Heart right ventricle (tissue), 16 donors: ENCODE measurements around the gene UBTF. TPM values are rescaled to one million over a fixed set of nuclear protein-coding genes. Genes with fewer than 3 reads are reported as not detected.

Source experiments
- ATAC-seq, 8 donors: fragments of 200-7000 bp; cut with Tn5 transposase; one replicate each; pipeline ENCODE4 v1.9.1; 2020; ENCODE audit warnings: mild to moderate bottlenecking in 8 of 8, moderate library complexity in 8 of 8, moderate number of reproducible peaks in 1 of 8
- DNase-seq, 2 donors: peaks; one replicate each; pipeline ENCODE4 v3.0.0-alpha.2; 2020
- H3K27ac ChIP-seq, 10 donors: fragments of 200-600 bp; sonication (generic) in 2 of 10; one replicate each; pipeline versions ENCODE4 v1.5.0 to v1.8.0; 2020 to 2022; ENCODE audit warnings: mild to moderate bottlenecking in 3 of 10
- H3K27me3 ChIP-seq, 7 donors: fragments of 200-600 bp; one replicate each; pipeline ENCODE4 v1.8.0; 2021 to 2022; ENCODE audit warnings: mild to moderate bottlenecking in 2 of 7
- H3K36me3 ChIP-seq, 9 donors: fragments of 200-600 bp; sonication (generic) in 1 of 9; one replicate each; pipeline versions ENCODE4 v1.5.0 to v1.8.0; 2020 to 2022; ENCODE audit warnings: mild to moderate bottlenecking in 2 of 9
- H3K4me1 ChIP-seq, 9 donors: fragments of 200-600 bp; sonication (generic) in 1 of 9; one replicate each; pipeline versions ENCODE4 v1.5.0 to v1.8.0; 2020 to 2022; ENCODE audit warnings: mild to moderate bottlenecking in 4 of 9
- H3K4me3 ChIP-seq, 10 donors: fragments of 200-600 bp; sonication (generic) in 2 of 10; one replicate each; pipeline versions ENCODE4 v1.5.0 to v1.8.0; 2020 to 2022; ENCODE audit warnings: mild to moderate bottlenecking in 7 of 10, moderate library complexity in 2 of 10
- H3K9me3 ChIP-seq, 11 donors: fragments of 200-600 bp in 10 of 11; sonication (generic) in 2 of 11; one replicate each; pipeline versions ENCODE4 v1.5.0 to v1.8.0; 2013 to 2022; ENCODE audit warnings: mild to moderate bottlenecking in 2 of 11, control low read depth in 1 of 11, moderate library complexity in 1 of 11
- WGBS, 2 donors: extraction: QIAGEN DNeasy Blood & Tissue Kit; methylation state at CpG; one replicate each; pipeline ENCODE4 v1.1.7; 2013; ENCODE audit warnings: inconsistent platforms in 1 of 2; 5-methylcytosine and 5-hydroxymethylcytosine counted together
- intact Hi-C, 10 donors: fragments of 100-400 bp; cut with DNase I; formaldehyde crosslinking; loops; one replicate each; pipeline versions ENCODE4 v1.11.1 to v1.14.2; 2022
- polyA plus RNA-seq, 2 donors: library from polyadenylated mRNA; stranded (reverse); fragments of 200-250 nt; gene quantifications; one replicate each; pipeline ENCODE4 v1.2.3, GENCODE V29; 2013
- total RNA-seq, 10 donors: library from RNA; stranded (reverse); fragmentation: NEBNext Ultra II Directional in 3 of 10; extraction: Animal tissue kit (Norgen Biotek cat#: 25700) in 3 of 10; gene quantifications; one replicate each; pipeline versions ENCODE4 v1.2.1 to v1.2.4, GENCODE V29; 2021 to 2023
- TF ChIP-seq, protein P1 (sequence below), 9 donors: fragments of 200-600 bp; sonication (generic) in 2 of 9; IDR thresholded peaks; one replicate each; pipeline versions ENCODE4 v1.5.0 to v1.8.0; 2021 to 2022; ENCODE audit warnings: antibody characterized with exemption in 9 of 9, mild to moderate bottlenecking in 5 of 9, moderate library complexity in 1 of 9
- donor health status: Arrhythmogenic right ventricular cardiomyopathy.
- donor health status: ischemic (EF 13 %, LVEDD 7.1; RV severe dilation, severe dysfunction).
- donor health status: healthy with polysubstance abuse.
- donor health status: DM: no; HTN: yes; CAD: no.
- donor health status: DM: no; HTN: no; CAD: no.
- donor health status: ischemic (EF 25% LVEDD 6.9; RV normal size, moderate dysfunction).
- donor health status: ischemic (EF 25% LVEDD 5.7; RV mildly dilated, moderate dysfunction).
- donor health status: healthy.
- donor health status: DM: yes; HTN: yes; CAD: no.
- donor health status: Ischemic cardiomyopathy.
- donor health status: ischemic (EF 35%, LVEDD 5.7; RV mildly dilated, moderate dysfunction).
- donor health status: nonischemic (EF 11% LVEDD 7.7; RV severe dilation, severe dysfunction).
- donor health status: DM: yes; HTN: yes; CAD: no.
- donor health status: PGD.
- donor health status: ischemic (EF 29% LVEDD 5.4; RV normal size, mild dysfunction).
- donor health status: nonischemic (EF 23%, LVEDD 6.1; RV moderate dilation, normal function).

Gene UBTF
- total and polyA plus RNA-seq, 12 donors = 30.8 to 56.3 (median 40.9) TPM

GRCh38 chr17:44204441-44204882, 15.0 kb downstream of the UBTF start:
- intact Hi-C loops = no loop called here
- H3K4me3 ChIP-seq = no peak overlapping the region
- peak overlapping the region in 1 of 10 donors; percentile 31 for H3K27ac ChIP-seq
- H3K9me3 ChIP-seq = no peaks in the 10 kb centered on the region
- WGBS, 2 donors = 58 to 60% methylated on average over 5 of the region's 5 CpGs
- DNase-seq = no peak
- peaks cover 0 to 33% (median 7%) of the 10 kb centered on the region in 9 donors for H3K4me1 ChIP-seq
- peaks cover 0 to 35% (median 29%) of the 10 kb centered on the region in 9 donors for H3K36me3 ChIP-seq
- TF ChIP-seq, protein P1, sequence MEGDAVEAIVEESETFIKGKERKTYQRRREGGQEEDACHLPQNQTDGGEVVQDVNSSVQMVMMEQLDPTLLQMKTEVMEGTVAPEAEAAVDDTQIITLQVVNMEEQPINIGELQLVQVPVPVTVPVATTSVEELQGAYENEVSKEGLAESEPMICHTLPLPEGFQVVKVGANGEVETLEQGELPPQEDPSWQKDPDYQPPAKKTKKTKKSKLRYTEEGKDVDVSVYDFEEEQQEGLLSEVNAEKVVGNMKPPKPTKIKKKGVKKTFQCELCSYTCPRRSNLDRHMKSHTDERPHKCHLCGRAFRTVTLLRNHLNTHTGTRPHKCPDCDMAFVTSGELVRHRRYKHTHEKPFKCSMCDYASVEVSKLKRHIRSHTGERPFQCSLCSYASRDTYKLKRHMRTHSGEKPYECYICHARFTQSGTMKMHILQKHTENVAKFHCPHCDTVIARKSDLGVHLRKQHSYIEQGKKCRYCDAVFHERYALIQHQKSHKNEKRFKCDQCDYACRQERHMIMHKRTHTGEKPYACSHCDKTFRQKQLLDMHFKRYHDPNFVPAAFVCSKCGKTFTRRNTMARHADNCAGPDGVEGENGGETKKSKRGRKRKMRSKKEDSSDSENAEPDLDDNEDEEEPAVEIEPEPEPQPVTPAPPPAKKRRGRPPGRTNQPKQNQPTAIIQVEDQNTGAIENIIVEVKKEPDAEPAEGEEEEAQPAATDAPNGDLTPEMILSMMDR (IDR thresholded peaks at IDR 0.05) = no peak
- no peaks in the 10 kb centered on the region for H3K27me3 ChIP-seq
- no peak for ATAC-seq

- Histone ChIP-seq H3K4me3 (no peak overlapping the region), H3K9me3 (no peaks in the 10 kb centered on the region), H3K27me3 (no peaks in the 10 kb centered on the region), H3K36me3 (peaks cover 0 to 30% (median 23%) of the 10 kb centered on the region in 9 donors), H3K27ac (peak overlapping the region in 1 of 10 donors; percentile 31), H3K4me1 (peaks cover 0 to 32% (median 9%) of the 10 kb centered on the region in 9 donors)
- TF ChIP-seq, protein P1 (IDR thresholded peaks at IDR 0.05) = peak; percentile 28 to 68 (median 57)
- intact Hi-C loops = no loop called here
- ATAC-seq (no peak), DNase-seq (no peak)
- 57 to 58% methylated on average over 9 of the region's 9 CpGs for whole genome bisulfite sequencing, 2 donors
Observed at GRCh38 chr17:44203731-44204440, 15.6 kb downstream of the UBTF start.

DNA sequence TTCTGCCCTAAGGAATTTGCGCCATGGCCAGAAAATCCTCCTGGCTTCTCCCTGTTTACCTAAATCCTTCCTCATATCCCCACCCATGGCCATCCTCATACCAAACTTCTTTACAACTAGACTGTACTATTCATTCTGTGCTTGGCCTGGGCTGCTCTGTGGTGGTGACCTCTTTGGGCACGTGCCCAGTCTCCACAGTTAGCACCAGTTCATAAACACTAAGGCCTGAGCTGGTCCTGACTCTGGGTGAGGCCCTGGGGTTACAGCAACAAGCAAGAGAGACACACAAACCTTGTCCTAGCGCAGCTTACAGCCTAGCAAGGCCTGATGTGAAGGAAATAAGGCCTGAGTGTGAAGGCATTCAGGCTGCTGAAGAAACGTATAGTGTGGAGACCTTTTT, 16.7 kb downstream of the UBTF start:
- 88 to 96% methylated on average over 4 of the region's 4 CpGs for WGBS, 2 donors
- no peak overlapping the region for H3K4me3 ChIP-seq
- no peaks in the 10 kb centered on the region for H3K27me3 ChIP-seq
- no peak overlapping the region for H3K27ac ChIP-seq
- peaks cover 0 to 41% (median 18%) of the 10 kb centered on the region in 9 donors for H3K4me1 ChIP-seq
- ATAC-seq = no peak
- DNase-seq = no peak
- peaks cover 0 to 18% (median 12%) of the 10 kb centered on the region in 9 donors for H3K36me3 ChIP-seq
- TF ChIP-seq, protein P1 (IDR thresholded peaks at IDR 0.05) = no peak
- no peaks in the 10 kb centered on the region for H3K9me3 ChIP-seq
- intact Hi-C loops = no loop called here

DNA sequence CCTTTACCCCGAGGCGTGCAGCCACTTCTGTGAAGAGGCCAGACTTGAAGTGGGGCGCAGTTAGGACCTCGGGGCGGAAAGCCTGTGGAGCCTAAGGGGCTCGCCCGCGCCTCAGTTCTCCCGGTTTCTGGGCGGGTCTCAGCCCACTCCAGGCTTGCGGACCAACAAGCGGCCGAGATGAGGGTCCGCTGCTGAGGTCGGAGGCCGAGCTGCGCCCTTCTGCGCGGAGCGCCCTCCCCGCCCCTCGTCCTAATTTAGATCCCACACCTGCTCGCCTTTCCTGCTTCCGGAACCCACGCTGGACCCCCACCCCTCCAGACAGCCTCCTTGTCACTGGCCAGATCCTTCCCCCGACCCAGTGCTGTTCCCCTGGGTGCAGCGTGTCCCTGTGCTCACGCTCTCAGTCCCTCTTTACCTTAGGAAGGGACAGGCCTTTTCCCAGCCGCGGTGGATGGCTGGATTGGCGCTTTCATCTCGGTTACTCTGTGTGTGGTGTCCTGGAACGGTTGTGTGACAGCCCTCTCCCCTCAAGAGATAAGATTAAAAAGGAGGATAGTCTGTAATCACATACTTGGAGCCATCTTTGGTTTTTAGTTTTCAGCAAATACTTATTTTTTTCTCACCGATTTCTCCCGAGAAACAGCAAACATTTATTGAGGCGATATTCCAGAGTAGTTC, 18.9 kb downstream of the UBTF start:
- WGBS, 2 donors = 6% methylated on average over 34 to 36 of the region's 36 CpGs
- TF ChIP-seq, protein P1 (IDR thresholded peaks at IDR 0.05) = no peak
- peaks cover 0 to 53% (median 23%) of the 10 kb centered on the region in 9 donors for H3K4me1 ChIP-seq
- H3K4me3 ChIP-seq = peak overlapping the region; percentile 61 to 98 (median 94)
- intact Hi-C loops = no loop called here
- ATAC-seq = peak in 6 of 8 donors; percentile 0 to 11 (median 2)
- H3K9me3 ChIP-seq = no peaks in the 10 kb centered on the region
- DNase-seq = no peak
- peak overlapping the region; percentile 97 to 100 (median 99) for H3K27ac ChIP-seq
- no peaks in the 10 kb centered on the region for H3K27me3 ChIP-seq
- peaks cover 0 to 22% (median 14%) of the 10 kb centered on the region in 9 donors for H3K36me3 ChIP-seq
